Measurements from ENCODE around the gene HCN4.

HCN4 gene

GRCh38 chr15:73325191-73325861 is 43.4 kb downstream of the HCN4 start:
- no peak for TF ChIP-seq JUND (IDR thresholded peaks at IDR 0.05; ENCODE audit: low read depth)
- in situ Hi-C loops (cut with HindIII; ENCODE audit: low pct_unique_long_range_greater_than_20kb, low sequenced_read_pairs), result no loop called here
- DNase-seq (ENCODE audit: low read depth in 1 of 2, low spot score in 1 of 2), result no peak

DNA sequence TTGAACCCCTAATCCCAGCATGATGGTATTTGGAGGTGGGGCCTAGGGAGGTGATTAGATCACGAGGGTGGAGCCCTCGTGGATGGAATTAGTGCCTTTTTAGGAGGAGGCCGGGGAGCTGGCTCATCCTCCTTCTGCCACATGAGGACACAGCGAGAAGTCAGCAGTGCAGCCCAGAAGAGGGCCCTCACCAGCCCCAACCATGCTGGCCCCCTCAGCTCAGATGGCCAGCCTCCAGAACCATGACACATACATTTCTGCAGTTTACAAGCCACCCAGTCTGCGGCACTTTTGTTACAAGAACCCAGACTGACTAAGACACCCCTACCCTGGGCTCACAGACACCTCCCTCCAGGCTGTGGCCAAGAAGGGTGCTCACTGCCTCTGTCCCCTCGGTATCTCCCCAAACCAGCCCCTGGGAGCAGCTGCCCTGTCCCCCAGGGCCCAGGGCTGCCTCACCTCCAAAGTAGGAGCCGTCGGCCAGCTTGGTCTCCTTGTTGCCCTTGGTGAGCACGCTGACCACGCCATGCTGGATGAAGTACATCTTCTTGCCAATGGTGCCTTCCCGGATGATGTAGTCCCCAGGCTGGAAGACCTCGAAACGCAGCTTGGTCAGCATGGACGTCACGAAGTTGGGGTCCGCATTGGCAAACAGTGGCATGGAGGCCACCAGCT is 44.1 kb downstream of the HCN4 start:
- TF ChIP-seq JUND (IDR thresholded peaks at IDR 0.05; ENCODE audit: low read depth), result no peak
- no peak for DNase-seq (ENCODE audit: low read depth in 1 of 2, low spot score in 1 of 2)
- in situ Hi-C loops (cut with HindIII; ENCODE audit: low pct_unique_long_range_greater_than_20kb, low sequenced_read_pairs), result no loop called here

DNA sequence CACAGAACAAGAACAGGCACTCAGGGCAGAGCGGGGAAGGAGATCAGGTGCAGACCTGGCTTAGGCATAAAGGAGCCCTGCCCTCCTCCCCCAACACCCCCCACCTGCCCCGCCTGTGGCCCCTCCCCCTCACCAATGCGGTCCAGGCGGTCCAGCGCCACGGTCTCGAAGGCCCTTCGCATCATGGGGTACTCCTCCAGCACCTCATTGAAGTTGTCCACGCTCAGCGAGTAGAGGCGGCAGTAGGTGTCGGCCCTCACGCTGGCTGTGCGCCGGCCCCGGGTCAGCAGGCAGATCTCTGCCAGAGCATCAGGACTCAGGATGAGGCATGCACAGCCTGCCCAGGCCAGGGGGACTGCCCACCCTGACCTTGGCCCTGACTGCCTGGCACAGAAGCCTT is 44.8 kb downstream of the HCN4 start:
- in situ Hi-C loops (cut with HindIII; ENCODE audit: low pct_unique_long_range_greater_than_20kb, low sequenced_read_pairs), result no loop called here
- TF ChIP-seq JUND (IDR thresholded peaks at IDR 0.05; ENCODE audit: low read depth), result no peak
- no peak for DNase-seq (ENCODE audit: low read depth in 1 of 2, low spot score in 1 of 2)

- TF ChIP-seq JUND (IDR thresholded peaks at IDR 0.05; ENCODE audit: low read depth), result no peak
- in situ Hi-C loops (cut with HindIII; ENCODE audit: low pct_unique_long_range_greater_than_20kb, low sequenced_read_pairs), result no loop called here
- no peak for DNase-seq (ENCODE audit: low read depth in 1 of 2, low spot score in 1 of 2)
Observed at GRCh38 chr15:73323374-73323955, 45.3 kb downstream of the HCN4 start.

DNA sequence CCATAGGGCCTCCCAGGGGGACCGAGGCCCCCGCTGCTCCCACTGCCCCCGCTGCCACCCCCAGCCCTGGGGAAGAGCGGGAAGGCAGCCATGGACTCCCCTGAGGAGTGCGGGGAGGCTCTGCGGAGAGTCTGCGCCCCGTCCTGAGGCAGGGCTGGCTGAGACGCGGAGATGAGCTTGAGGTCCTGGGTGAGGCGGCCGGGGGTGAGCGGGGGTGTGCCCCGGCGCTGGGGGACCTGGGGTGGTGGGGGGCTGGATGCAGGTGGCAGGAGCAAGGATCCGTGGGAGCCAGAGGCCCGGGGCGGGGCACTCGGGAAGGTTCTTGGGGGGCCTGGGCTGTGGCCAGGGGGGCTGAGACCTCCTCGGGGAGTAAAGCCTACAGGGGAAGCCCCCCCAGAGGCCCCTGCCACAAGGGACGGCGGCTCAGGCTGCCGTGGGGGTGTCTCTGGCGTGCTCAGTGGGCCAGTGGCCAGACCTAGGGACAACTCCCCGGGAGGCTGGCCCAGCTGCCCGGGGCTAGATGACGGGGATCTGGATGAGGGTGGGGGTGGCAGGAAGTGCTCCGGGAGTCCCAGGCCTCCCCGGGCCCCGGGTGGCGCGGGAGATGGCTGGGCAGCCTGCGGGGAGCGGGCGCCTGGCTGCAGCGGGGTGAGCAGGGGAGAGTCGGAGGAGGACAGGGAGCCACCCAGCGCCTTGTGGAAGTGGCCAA is 45.9 kb downstream of the HCN4 start:
- TF ChIP-seq JUND (IDR thresholded peaks at IDR 0.05; ENCODE audit: low read depth), result no peak
- in situ Hi-C loops (cut with HindIII; ENCODE audit: low pct_unique_long_range_greater_than_20kb, low sequenced_read_pairs), result no loop called here
- no peak for DNase-seq (ENCODE audit: low read depth in 1 of 2, low spot score in 1 of 2)

GRCh38 chr15:73321496-73322450 is 47.0 kb downstream of the HCN4 start:
- in situ Hi-C loops (cut with HindIII; ENCODE audit: low pct_unique_long_range_greater_than_20kb, low sequenced_read_pairs), result no loop called here
- no peak for TF ChIP-seq JUND (IDR thresholded peaks at IDR 0.05; ENCODE audit: low read depth)
- DNase-seq (ENCODE audit: low read depth in 1 of 2, low spot score in 1 of 2), result no peak

DNA sequence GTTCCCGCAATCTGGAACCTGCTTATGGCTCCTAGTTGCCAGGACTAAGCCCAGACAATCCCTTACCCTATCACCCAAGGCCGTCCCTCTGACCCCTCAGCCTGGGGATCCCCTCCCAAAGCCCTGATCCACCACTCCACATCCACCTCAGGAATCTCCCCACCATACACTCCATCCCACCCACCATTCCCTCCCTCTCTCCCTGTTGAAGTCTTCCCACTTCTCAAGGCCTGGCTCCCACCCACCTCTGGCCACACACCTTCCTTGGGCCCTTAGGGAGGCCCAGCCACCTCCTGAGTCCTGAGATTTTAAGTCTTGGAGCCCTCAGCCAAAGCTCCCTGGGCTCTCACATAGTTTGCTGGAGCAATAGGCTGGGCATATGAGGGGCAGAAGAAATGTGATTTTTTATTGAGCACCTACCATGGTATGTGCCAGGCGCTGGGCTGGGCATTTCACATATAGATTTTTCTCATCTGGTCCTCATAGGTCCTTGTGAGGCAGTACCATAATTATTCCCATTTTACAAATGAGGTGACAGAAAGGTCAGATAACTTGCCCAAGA is 48.1 kb downstream of the HCN4 start:
- TF ChIP-seq JUND (IDR thresholded peaks at IDR 0.05; ENCODE audit: low read depth), result no peak
- in situ Hi-C loops (cut with HindIII; ENCODE audit: low pct_unique_long_range_greater_than_20kb, low sequenced_read_pairs), result no loop called here
- no peak for DNase-seq (ENCODE audit: low read depth in 1 of 2, low spot score in 1 of 2)

DNA sequence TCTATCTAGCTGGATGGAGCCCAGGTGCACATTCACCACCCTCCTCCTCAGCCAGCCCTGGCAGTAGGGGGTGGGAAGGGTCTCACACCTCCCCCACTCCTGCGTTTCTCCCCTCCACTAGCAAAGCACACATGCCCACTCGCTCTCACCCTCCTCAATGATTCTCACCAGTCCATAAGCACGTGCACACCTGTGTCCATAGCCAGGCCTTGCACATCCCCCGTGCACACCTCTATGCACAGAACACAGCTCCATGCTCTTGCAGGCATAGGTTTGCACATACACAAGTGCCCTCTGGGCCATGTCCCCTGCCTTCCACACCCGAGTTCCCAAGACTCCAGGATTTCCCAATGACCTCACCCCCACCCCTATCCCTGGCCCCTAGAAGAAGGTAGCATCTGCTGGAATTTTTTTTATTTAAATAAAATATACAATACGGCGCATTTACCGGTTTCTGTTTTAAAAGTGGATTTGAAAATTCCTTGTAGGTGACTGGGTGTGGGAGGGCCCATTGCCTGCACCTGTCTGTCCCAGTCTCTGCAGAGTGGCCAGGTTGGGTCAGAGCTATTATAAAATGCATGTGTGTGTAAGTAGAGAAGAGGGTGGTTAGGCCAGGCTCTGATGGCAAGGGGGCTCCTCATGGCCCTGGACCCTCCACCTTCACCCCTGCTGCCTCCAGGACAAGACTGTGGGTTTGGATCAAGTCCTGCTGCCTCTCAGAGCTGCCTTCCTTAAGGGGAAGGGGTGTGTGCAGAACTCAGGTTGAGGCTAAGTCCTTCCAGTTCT is 49.1 kb downstream of the HCN4 start:
- no peak for TF ChIP-seq JUND (IDR thresholded peaks at IDR 0.05; ENCODE audit: low read depth)
- no peak for DNase-seq (ENCODE audit: low read depth in 1 of 2, low spot score in 1 of 2)
- in situ Hi-C loops (cut with HindIII; ENCODE audit: low pct_unique_long_range_greater_than_20kb, low sequenced_read_pairs), result no loop called here

DNA sequence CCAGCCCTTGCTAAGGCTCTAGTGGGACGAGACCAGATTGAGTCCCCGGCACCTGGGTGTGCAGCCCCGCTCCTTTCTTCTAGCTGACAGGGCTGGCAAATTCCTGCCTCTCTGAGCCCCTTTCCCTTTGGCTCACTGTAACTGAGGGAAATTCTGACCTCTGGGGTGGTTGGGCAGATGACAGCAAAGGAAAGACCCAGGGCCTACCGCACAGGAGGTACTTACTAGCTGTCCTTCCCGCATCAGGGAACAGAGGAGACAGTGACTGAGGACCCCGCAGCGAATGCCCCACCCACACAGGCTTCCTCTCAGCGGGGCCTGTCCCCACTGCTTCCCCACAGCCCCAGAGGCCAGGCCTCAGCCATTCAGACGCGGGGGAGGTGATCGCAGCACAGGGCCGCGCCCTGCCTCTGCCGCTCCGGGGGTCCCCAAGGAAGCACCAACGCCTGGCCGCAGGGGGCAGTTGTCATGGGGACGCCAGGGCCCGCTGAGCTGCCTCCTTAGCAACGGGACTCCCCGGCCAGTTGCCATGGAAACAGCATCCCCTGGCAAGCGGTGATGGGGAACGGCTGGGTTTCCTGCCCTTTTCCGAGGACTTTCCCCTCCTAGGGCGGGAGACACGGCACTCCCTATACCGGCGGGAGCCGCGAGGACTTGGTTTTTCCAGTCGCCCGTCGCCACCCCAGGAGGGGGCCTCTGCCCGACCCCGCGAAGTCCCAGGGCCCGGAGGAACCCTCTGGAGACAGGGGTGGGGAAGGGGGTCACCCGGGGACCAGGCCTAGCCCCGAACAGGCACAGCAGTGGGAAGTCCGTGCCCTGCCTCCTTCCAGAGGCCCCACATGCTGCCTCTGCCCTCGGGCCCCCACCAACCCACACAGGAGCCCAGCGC is 50.1 kb downstream of the HCN4 start:
- DNase-seq (ENCODE audit: low read depth in 1 of 2, low spot score in 1 of 2), result no peak
- in situ Hi-C loops (cut with HindIII; ENCODE audit: low pct_unique_long_range_greater_than_20kb, low sequenced_read_pairs), result no loop called here
- no peak for TF ChIP-seq JUND (IDR thresholded peaks at IDR 0.05; ENCODE audit: low read depth)

Data from T47D (cell line).